Effector CD8-positive, alpha-beta T cell (primary cell): Measurements from ENCODE around the gene ZNF490.

Experiments
- DNase-seq: peaks from one replicate; lab custom pipeline; 2025; lab: John Stamatoyannopoulos, UW

ZNF490 gene

DNA sequence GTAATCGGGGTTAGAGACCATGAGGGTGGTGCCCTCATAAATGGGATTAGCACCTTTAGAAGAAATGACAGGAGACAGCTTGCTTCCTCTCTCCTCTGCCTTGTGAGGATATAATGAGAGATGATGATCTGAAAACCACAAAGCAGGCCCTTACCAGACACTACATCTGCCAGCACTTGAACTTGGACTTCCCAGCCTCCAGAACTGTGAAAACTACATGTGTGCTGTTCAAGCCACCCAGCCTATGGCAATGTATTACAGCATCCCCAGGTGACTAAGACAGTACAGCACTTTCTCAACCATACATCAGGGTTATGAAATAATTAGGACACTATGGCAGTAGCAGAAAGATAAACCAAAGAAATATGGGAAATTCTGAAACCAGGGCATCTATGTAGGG lies 66.8 kb downstream of the ZNF490 start:
- no peak for DNase-seq
